MV-4-11 (cell line): Measurements from ENCODE around the gene LRIT3.
A peak's percentile ranks its signal among the peaks of the same experiment; 100 is the strongest.

Source experiments
- DNase-seq: peaks from one replicate; lab custom pipeline; 2025; lab: John Stamatoyannopoulos, UW

Gene LRIT3, protein sequence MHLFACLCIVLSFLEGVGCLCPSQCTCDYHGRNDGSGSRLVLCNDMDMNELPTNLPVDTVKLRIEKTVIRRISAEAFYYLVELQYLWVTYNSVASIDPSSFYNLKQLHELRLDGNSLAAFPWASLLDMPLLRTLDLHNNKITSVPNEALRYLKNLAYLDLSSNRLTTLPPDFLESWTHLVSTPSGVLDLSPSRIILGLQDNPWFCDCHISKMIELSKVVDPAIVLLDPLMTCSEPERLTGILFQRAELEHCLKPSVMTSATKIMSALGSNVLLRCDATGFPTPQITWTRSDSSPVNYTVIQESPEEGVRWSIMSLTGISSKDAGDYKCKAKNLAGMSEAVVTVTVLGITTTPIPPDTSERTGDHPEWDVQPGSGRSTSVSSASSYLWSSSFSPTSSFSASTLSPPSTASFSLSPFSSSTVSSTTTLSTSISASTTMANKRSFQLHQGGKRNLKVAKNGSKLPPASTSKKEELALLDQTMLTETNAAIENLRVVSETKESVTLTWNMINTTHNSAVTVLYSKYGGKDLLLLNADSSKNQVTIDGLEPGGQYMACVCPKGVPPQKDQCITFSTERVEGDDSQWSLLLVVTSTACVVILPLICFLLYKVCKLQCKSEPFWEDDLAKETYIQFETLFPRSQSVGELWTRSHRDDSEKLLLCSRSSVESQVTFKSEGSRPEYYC

DNA sequence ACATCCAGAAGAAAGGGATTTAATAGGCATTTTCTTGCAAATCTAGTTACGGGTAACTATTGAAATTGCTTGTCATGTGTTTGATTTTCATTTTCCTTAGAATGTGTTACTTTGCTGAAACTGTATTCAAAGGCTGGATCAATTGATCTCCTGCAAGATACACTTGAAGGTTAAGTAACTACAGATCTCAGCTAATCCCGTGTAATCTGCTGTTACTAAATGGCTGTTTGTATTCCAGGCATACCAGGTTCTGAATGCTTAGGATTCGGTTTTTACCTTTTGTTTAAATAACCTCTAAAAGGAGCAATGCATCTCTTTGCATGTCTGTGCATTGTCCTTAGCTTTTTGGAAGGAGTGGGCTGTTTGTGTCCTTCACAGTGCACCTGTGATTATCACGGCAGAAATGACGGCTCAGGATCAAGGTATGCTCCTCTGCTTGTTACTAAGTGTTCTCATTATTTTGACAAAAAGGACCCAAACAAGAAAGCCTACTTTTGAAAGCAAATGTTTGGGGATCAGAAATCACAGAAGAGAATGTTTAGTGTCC lies at the start of gene LRIT3:
TSS of gene LRIT3 (plus strand) at position 212 of the 547 bp plus-strand sequence. CDS start at position 307, 95 bp downstream.
- DNase-seq, result no peak

GRCh38 chr4:109798866-109799265 lies 49.0 kb upstream of the LRIT3 start:
- no peak for DNase-seq

DNA sequence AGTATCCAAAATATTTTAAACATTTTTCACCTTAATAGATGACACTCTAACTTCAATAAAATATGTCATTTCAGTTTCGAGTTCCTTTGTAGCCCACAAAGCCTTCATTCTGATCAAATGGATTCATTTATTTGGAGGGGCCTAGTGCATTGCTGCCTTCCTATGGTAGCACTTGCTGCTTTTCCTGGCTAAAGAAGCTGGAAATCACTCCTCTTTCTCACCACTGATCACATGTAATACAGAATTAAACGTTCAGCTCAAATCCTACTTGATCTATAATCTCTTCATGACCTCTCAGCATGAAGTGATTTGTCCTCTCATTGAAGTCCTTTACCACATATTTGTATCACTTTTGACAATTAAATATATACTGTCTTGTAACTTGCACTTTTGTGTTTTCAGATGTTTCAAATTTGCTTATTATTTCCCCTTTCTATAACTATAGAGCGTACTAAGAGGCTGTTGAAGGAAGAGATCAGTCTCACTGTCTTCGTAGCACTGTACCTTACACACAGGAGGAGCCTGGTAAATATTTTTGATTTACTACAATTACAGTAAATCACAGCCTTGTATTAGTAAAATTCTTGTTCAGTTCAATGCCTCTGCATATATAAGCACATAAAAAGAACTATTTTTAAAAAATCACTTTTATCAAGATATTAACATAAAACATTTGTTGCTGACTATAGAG lies 46.7 kb upstream of the LRIT3 start:
- no peak for DNase-seq

GRCh38 chr4:109801895-109802319 lies 46.0 kb upstream of the LRIT3 start, which contains the start of gene CFI:
Gene CFI, minus strand, starts transcription at chr4:109801999. Its CDS starts 28 bp downstream, at chr4:109801971.
- peak; percentile 25 for DNase-seq

DNA sequence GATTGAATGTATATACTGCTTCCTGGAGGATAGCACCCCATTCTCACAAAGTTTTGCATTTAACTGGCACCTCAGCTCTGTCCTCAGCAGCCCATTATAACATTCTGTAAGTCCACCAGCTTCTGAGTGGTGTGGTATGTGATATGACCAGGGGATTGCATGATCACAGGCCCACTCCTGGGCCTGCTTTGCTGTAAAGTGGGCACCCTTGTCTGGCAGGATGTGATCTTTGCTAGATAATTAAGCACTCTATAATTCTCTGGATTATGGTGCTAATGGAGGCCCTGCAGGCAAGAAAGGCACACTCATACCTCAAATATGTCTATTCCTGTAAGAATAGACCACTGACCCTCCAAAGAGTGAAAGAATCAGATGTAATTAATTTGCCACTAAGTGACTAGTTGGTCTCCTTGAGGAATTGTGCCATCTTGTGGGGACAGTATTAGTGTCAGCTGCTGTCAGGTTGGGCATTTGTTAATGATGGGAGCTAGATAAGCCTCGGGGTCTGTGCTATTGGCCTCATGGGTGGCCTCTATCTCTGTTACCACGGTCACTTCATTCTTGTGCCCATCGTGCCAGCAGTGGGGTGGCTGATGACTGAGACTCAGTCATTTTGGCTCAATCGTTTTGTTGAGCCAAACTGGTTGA lies 43.9 kb upstream of the LRIT3 start:
- DNase-seq, result no peak

- no peak for DNase-seq
These were observed 38.3 kb upstream of the LRIT3 start for GRCh38 chr4:109809655-109810054.

DNA sequence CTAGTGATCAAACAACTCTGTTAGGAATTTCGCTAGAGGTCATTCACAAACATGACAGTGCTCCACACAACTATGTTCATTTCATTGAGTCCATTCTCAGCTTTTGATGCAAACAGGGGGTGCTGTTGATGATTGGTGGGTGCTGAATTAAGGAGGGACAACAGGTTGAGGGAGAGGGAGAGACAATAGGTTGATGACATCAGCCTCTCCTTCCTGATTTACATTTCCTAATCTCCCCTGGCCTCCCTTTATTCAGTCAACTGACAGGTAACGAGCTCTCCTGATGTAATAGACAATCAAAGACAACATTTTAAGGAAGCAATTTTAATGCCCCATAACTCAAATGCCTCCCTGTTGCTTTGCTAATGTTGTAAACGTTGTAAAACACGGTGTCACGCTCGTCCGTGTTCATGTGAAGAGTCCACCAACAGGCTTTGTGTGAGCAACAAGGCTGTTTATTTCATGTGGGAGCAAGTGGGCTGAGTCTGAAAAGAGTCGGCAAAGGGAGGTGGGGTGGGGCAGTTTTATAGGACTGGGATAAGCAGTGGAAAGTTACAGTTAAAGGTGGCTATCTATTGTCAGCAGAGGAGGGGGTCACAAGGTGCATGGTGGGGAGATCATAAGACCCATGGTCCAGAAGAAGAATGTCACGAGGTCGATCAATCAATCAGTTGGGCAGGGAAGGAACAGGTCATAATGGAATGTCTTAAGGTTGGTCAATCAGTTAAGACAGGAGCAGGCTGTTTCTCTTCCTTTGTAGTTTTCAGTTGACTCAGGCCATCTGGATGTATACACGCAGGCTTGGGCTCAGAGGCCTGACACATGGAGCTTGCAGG lies 37.1 kb upstream of the LRIT3 start:
- no peak for DNase-seq

DNA sequence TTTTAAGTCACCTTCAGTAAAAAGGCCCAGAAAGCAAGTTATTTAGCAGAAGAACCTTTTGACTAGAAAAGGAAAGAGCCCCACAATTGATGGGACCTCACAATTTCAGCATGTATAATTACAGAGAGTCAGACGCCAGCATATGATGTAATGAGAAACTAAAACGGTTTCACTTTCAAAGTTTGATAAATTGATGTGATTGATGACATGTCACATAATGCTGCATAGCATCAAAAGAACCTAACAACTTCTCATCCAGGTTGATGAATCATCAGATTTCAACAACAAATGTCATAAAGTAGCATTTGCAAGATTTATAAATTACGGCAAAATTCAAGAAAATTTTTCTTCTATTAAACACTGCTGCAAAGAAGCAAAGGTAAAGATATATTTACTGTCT lies 36.2 kb upstream of the LRIT3 start:
- no peak for DNase-seq

DNA sequence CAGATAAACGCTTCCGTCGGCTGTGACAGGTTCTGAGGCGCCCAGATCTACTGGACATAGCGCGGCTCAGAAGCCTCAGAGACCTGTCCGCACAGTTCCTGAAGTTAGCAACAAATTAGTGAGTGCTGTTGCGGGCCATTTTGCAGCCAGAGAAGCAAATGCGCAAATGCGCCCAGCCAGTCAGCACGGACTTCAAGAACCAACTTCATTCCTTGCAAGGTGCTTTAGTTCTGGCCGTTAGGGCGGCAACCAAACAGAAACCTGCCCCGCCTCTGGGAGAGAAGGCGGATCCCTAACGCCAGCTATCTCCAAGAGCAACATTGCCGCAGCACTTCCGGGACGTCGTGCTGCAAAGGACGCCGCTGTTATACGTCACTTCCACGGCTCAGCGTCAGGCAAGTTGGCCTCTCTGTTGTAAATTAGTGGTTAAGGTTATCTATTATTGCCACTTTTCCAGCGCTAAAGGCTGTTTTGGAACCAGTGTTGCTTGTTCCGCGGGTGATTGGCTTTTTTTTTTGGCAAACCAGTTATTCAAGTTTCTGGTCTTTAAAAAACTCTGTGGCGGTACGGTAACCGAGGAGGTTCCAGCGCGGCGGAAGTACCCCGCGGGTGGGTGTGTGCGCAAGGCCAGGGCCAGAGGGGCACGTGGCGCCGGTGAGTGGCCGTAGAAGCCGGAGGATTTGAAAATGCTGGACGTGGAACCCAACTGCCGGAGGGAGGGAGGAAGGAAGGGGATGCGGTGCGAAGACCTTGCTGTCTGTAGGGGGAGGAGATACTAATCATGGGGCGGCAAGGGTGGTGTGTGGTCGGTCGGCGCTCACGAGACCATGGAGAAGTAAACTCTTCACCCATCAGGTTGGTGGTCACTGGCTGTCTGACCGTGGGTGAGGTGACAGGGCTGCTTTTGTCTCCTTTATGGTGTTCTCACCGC lies 32.5 kb upstream of the LRIT3 start, which contains the start of gene GAR1:
TSS of gene GAR1 (plus strand) at position 612 of the 931 bp plus-strand sequence. CDS start 403 bp downstream, outside the sequence.
- peak; percentile 93 for DNase-seq

DNA sequence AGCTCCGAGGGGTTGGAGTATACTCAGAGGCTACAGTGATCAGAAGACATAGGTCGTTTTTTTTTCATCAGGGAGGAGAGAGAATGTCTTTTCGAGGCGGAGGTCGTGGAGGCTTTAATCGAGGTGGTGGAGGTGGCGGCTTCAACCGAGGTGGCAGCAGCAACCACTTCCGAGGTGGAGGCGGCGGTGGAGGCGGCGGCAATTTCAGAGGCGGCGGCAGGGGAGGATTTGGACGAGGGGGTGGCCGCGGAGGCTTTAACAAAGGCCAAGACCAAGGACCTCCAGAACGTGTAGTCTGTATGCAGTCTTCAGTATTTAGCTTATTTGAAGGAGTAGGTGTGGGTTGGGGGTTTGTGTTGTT lies 31.8 kb upstream of the LRIT3 start:
- no peak for DNase-seq

- DNase-seq, result no peak
These were observed 31.0 kb upstream of the LRIT3 start for GRCh38 chr4:109816894-109817293.

- no peak for DNase-seq
These were observed 29.6 kb upstream of the LRIT3 start for GRCh38 chr4:109818268-109818667.

GRCh38 chr4:109820563-109820962 lies 27.3 kb upstream of the LRIT3 start:
- DNase-seq, result no peak

DNA sequence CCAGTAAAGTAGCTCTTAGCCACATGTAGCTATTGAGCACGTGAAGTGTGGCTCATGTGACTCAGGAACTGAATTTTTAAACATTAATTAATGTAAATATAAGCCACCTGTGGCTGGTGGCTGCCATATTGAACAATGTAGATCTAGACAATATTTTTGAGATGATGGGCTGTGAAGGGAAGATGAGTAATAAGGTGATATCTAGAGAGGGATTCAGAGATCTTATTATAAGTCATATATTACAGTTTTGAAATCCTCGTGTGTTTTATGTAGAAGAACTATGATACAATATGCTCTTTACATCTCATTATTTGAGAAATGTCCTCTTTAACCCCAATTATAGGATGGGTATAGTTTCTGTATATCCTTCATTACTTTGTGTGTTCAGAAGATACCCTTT lies 26.7 kb upstream of the LRIT3 start:
- DNase-seq, result no peak

DNA sequence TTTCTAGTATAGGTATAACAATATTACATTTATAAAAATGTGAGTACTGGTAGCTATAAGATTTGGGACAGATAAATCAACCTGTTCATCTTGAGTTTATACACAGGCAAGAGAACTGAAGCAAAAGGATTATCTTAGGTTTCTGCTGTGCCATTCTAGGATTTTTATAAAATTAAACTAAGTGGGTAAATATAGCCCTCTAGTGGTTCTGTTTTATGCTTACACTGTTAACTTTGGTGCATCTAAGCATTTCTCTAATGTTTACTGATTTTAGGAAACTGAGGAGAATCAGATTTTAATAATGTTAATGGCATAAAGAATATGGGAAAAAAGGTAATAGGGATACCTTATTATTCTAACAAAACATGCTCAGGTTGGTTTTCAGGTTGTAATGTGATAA lies 21.2 kb upstream of the LRIT3 start:
- DNase-seq, result no peak

- DNase-seq, result no peak
These were observed 20.2 kb upstream of the LRIT3 start, which contains the start of gene RRH for GRCh38 chr4:109827672-109828071. Gene RRH, plus strand, starts transcription at chr4:109827972. Its CDS starts 56 bp downstream, at chr4:109828028.

GRCh38 chr4:109833756-109834155 lies 14.2 kb upstream of the LRIT3 start:
- DNase-seq, result peak; percentile 6

DNA sequence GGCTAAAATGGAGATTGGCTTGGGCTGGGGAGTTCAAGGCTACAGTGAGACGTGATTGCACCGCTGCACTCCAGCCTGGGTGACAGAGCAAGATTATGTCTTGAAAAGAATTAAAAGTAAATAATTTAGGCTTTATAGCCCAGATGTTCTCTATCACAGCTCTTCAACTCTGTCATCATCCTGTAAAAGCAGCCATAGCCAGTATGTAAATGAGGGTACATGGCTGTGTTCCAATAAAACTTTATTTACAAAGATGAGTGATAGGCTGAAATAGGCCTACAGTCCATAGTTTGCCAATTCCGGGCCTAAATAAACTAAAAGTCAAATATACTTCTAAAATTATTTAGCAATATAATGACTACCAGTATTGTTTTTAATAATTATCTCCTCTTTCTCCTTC lies 10.9 kb upstream of the LRIT3 start:
- DNase-seq, result no peak

GRCh38 chr4:109846395-109847098 lies 1.4 kb upstream of the LRIT3 start:
- no peak for DNase-seq
